H1 (cell line): ENCODE results near the gene TSHR. TPM values are rescaled to one million over a fixed set of nuclear protein-coding genes. Genes with fewer than 3 reads are reported as not detected.

Source experiments
- CTCF ChIA-PET: fragments of 300-600 bp; sonication (Branson Sonifier 250); formaldehyde crosslinking; loops from one replicate; lab custom pipeline; 2021; ENCODE audit not compliant: partially characterized antibody; lab: Charles Lee
- POLR2A ChIA-PET: fragments of 300-600 bp; sonication (Branson Sonifier 250); formaldehyde crosslinking; loops from one replicate; lab custom pipeline; 2021; ENCODE audit warnings: inconsistent platforms; ENCODE audit not compliant: partially characterized antibody; lab: Charles Lee
- DNase-seq, 2 experiments: peaks; one replicate each; pipeline versions ENCODE4 v3.0.0 to v3.0.0-alpha.2; 2010 to 2022; ENCODE audit warnings: low spot score in 2 of 2, low read depth in 1 of 2, mixed read lengths in 1 of 2
- FAIRE-seq: peaks from 2 replicates; lab custom pipeline; 2011; peaks lifted over from hg19 to GRCh38; lab: Jason Lieb, UNC
- H2AFZ ChIP-seq: 2 replicates; pipeline ENCODE4 v1.8.1; 2012; ENCODE audit warnings: low read length, inconsistent platforms
- H2AK5ac ChIP-seq: 2 replicates; pipeline ENCODE4 v1.6.1; 2013; ENCODE audit warnings: low read depth, low read length
- H2BK120ac ChIP-seq: replicated peaks from 2 replicates; pipeline ENCODE3; 2013; ENCODE audit warnings: low read depth, low read length, inconsistent platforms
- H2BK12ac ChIP-seq: 2 replicates; pipeline ENCODE4 v1.6.1; 2013; ENCODE audit warnings: low read depth, low read length
- H2BK15ac ChIP-seq: 2 replicates; pipeline ENCODE4 v1.6.1; 2013; ENCODE audit warnings: low read length
- H2BK20ac ChIP-seq: 2 replicates; pipeline ENCODE4 v1.6.1; 2013; ENCODE audit warnings: low read length
- H2BK5ac ChIP-seq: 2 replicates; pipeline ENCODE4 v1.6.1; 2013; ENCODE audit warnings: low read depth, low read length
- H3K14ac ChIP-seq: 2 replicates; pipeline ENCODE4 v1.6.1; 2013; ENCODE audit warnings: inconsistent platforms; ENCODE audit not compliant: insufficient read length
- H3K18ac ChIP-seq: 2 replicates; pipeline ENCODE4 v1.6.1; 2013; ENCODE audit warnings: low read length; ENCODE audit errors: extremely low read depth
- H3K23ac ChIP-seq: 2 replicates; pipeline ENCODE4 v1.6.1; 2013; ENCODE audit warnings: inconsistent platforms; ENCODE audit not compliant: insufficient read length
- H3K23me2 ChIP-seq: 2 replicates; pipeline ENCODE4 v1.6.1; 2013; ENCODE audit warnings: low read depth, low read length
- H3K27ac ChIP-seq: 2 replicates; pipeline ENCODE4 v1.6.1; 2011; ENCODE audit warnings: low read depth, low read length, inconsistent platforms
- H3K27me3 ChIP-seq, 4 experiments: replicated peaks in 1 of 4; 1 replicate in 1 of 4; 2 replicates in 3 of 4; pipeline versions ENCODE4 v1.6.1 to v1.8.1; 2011 to 2013; ENCODE audit warnings: low read length in 3 of 4, mild to moderate bottlenecking in 3 of 4, inconsistent platforms in 2 of 4, mixed read lengths in 2 of 4, moderate library complexity in 1 of 4; ENCODE audit not compliant: control insufficient read depth in 3 of 4, insufficient read depth in 3 of 4; ENCODE audit errors: extremely low read depth in 1 of 4
- H3K36me3 ChIP-seq, 4 experiments: 2 replicates each; pipeline versions ENCODE4 v1.6.1 to v1.8.1; 2011 to 2013; ENCODE audit warnings: mild to moderate bottlenecking in 4 of 4, low read length in 3 of 4, moderate library complexity in 2 of 4, control low read depth in 1 of 4, inconsistent platforms in 1 of 4; ENCODE audit not compliant: insufficient read depth in 4 of 4, control insufficient read depth in 2 of 4
- H3K4ac ChIP-seq: replicated peaks from 2 replicates; pipeline ENCODE3; 2013; ENCODE audit warnings: low read length, low read depth, mixed read lengths, inconsistent platforms; ENCODE audit not compliant: insufficient read length
- H3K4me1 ChIP-seq, 4 experiments: replicated peaks in 1 of 4; 1 replicate in 1 of 4; 2 replicates in 3 of 4; pipeline versions ENCODE4 v1.6.1 to v1.8.1; 2011 to 2013; ENCODE audit warnings: low read length in 3 of 4, inconsistent platforms in 2 of 4, mixed read lengths in 1 of 4; ENCODE audit not compliant: insufficient read depth in 4 of 4, control insufficient read depth in 3 of 4
- H3K4me2 ChIP-seq, 2 experiments: 2 replicates each; pipeline versions ENCODE4 v1.6.1 to v1.8.1; 2011 to 2013; ENCODE audit warnings: low read depth in 2 of 2, low read length in 2 of 2, control low read depth in 1 of 2, inconsistent platforms in 1 of 2, mild to moderate bottlenecking in 1 of 2; ENCODE audit not compliant: insufficient read depth in 1 of 2
- H3K4me3 ChIP-seq, 4 experiments: fragments of 200-600, 300-600 bp in 1 of 4; sonication (generic), shearing (Covaris generic), sonication (Bioruptor Twin) in 1 of 4; 2 replicates each; pipeline versions ENCODE4 v1.5.1 to v1.8.1; 2011 to 2016; ENCODE audit warnings: low read length in 4 of 4, low read depth in 3 of 4, control low read depth in 2 of 4, inconsistent platforms in 2 of 4, mild to moderate bottlenecking in 2 of 4, mixed read lengths in 1 of 4, moderate library complexity in 1 of 4; ENCODE audit not compliant: insufficient read depth in 2 of 4; ENCODE audit errors: extremely low read depth in 1 of 4
- H3K56ac ChIP-seq: replicated peaks from 2 replicates; pipeline ENCODE3; 2013; ENCODE audit warnings: low read depth, mild to moderate bottlenecking, mixed read lengths, low read length, inconsistent platforms; ENCODE audit not compliant: insufficient read length
- H3K79me1 ChIP-seq: 2 replicates; pipeline ENCODE4 v1.6.1; 2013; ENCODE audit warnings: low read depth, low read length, control low read depth
- H3K79me2 ChIP-seq, 2 experiments: 2 replicates each; pipeline versions ENCODE4 v1.6.1 to v1.8.1; 2012 to 2013; ENCODE audit warnings: low read length in 2 of 2, mild to moderate bottlenecking in 2 of 2, inconsistent platforms in 1 of 2; ENCODE audit not compliant: insufficient read depth in 2 of 2, control insufficient read depth in 1 of 2
- H3K9ac ChIP-seq, 4 experiments: replicated peaks in 1 of 4; 1 replicate in 1 of 4; 2 replicates in 3 of 4; pipeline versions ENCODE4 v1.6.1 to v1.8.1; 2011 to 2013; ENCODE audit warnings: low read depth in 3 of 4, low read length in 3 of 4, control low read depth in 2 of 4, mild to moderate bottlenecking in 2 of 4, moderate library complexity in 2 of 4, inconsistent platforms in 1 of 4; ENCODE audit errors: extremely low read depth in 1 of 4
- H3K9me3 ChIP-seq, 2 experiments: 2 replicates each; pipeline versions ENCODE4 v1.6.1 to v1.8.1; 2012 to 2013; ENCODE audit warnings: mild to moderate bottlenecking in 2 of 2, moderate library complexity in 2 of 2, control low read depth in 1 of 2, inconsistent platforms in 1 of 2, low read depth in 1 of 2, low read length in 1 of 2, mixed read lengths in 1 of 2; ENCODE audit not compliant: insufficient read depth in 2 of 2
- H4K20me1 ChIP-seq, 2 experiments: replicated peaks in 1 of 2; 2 replicates each; pipeline versions ENCODE3 to v1.8.1; 2011 to 2013; ENCODE audit warnings: inconsistent platforms in 2 of 2, low read length in 2 of 2, mild to moderate bottlenecking in 1 of 2; ENCODE audit not compliant: insufficient read depth in 2 of 2, control insufficient read depth in 1 of 2
- H4K5ac ChIP-seq: 2 replicates; pipeline ENCODE4 v1.6.1; 2013; ENCODE audit warnings: low read length, low read depth, mixed read lengths, inconsistent platforms; ENCODE audit not compliant: insufficient read length
- H4K8ac ChIP-seq: 2 replicates; pipeline ENCODE4 v1.8.0; 2013; ENCODE audit warnings: mild to moderate bottlenecking, moderate library complexity, low read length, inconsistent platforms; ENCODE audit not compliant: insufficient read depth; ENCODE audit errors: extremely low read depth
- H4K91ac ChIP-seq: replicated peaks from 2 replicates; pipeline ENCODE3; 2013; ENCODE audit warnings: low read length, mixed read lengths, inconsistent platforms; ENCODE audit not compliant: insufficient read length
- ATF2 ChIP-seq: IDR thresholded peaks from 2 replicates; pipeline ENCODE4 v1.6.1; 2012; ENCODE audit warnings: low read length, inconsistent platforms
- EZH2 ChIP-seq: fragments of 200-600 bp; sonication (generic); IDR thresholded peaks from 2 replicates; pipeline ENCODE4 v1.7.1; 2012; ENCODE audit warnings: low read depth, mild to moderate bottlenecking, moderate library complexity, low read length, inconsistent platforms; ENCODE audit not compliant: severe bottlenecking
- FOSL1 ChIP-seq: IDR thresholded peaks from 2 replicates; pipeline ENCODE4 v1.6.1; 2011; ENCODE audit warnings: mild to moderate bottlenecking, low read depth, low read length, moderate library complexity; ENCODE audit not compliant: insufficient read depth
- HDAC6 ChIP-seq: IDR thresholded peaks from one replicate; pipeline ENCODE4 v1.7.1; 2012; ENCODE audit warnings: low read depth, mild to moderate bottlenecking, inconsistent platforms, low read length, moderate library complexity
- SRF ChIP-seq: IDR thresholded peaks from 2 replicates; pipeline ENCODE4 v1.6.1; 2011; ENCODE audit warnings: mild to moderate bottlenecking, low read depth, low read length, moderate library complexity
- TAF1 ChIP-seq: IDR thresholded peaks from 2 replicates; pipeline ENCODE4 v1.6.1; 2011; ENCODE audit warnings: mild to moderate bottlenecking, low read depth, low read length
- TAF7 ChIP-seq: optimal IDR thresholded peaks from 2 replicates; pipeline ENCODE3; 2011; ENCODE audit warnings: low read depth, mild to moderate bottlenecking, inconsistent platforms, low read length, moderate library complexity, borderline replicate concordance
- TBP ChIP-seq: IDR thresholded peaks from 2 replicates; pipeline ENCODE4 v1.6.1; 2011; ENCODE audit warnings: low read depth, low read length, improper control_type of control experiment
- TCF12 ChIP-seq: IDR thresholded peaks from 2 replicates; pipeline ENCODE4 v1.6.1; 2011; ENCODE audit warnings: low read depth, mild to moderate bottlenecking, low read length
- WGBS, 2 experiments: shearing (Covaris generic) in 1 of 2; methylation state at CpG; one replicate each; pipeline versions ENCODE4 v1.1.6 to v1.1.7; 2013 to 2015; ENCODE audit warnings: low lambda C conversion rate in 2 of 2, mixed read lengths in 2 of 2, inconsistent platforms in 1 of 2, low coverage in 1 of 2, missing lambda C conversion rate in 1 of 2; ENCODE audit not compliant: insufficient replicate concordance in 2 of 2, insufficient coverage in 1 of 2, insufficient read length in 1 of 2; ENCODE audit errors: extremely low coverage in 1 of 2, missing lambda C conversion rate in 1 of 2; 5-methylcytosine and 5-hydroxymethylcytosine counted together
- polyA plus RNA-seq, 7 experiments: library from polyadenylated mRNA; depleted of rRNA in 3 of 7; stranded (reverse) in 5 of 7; unstranded in 2 of 7; fragments of >200 nt in 5 of 7; fragments of 200-250 nt in 2 of 7; gene quantifications; 1 replicate in 5 of 7; 2 replicates in 1 of 7; 4 replicates in 1 of 7; pipeline versions ENCODE4 v1.2.1 to v1.2.3, GENCODE V29; 2011 to 2013; ENCODE audit warnings: missing spikeins in 2 of 7, mixed read lengths in 2 of 7
- total RNA-seq: library from RNA; stranded (reverse); fragmentation: NEBNext Ultra II Directional; extraction: Animal tissue kit (Norgen Biotek cat#: 25700); gene quantifications from 2 replicates; pipeline ENCODE4 v1.2.1, GENCODE V29; 2021

Gene TSHR
- total and polyA plus RNA-seq, 2 of the 8 experiments (the other 6 are each of a cell fraction or from before 2014, with no cell fraction given), result 0.27 TPM; not detected in 1

GRCh38 chr14:80941241-80942185 lies 13.9 kb upstream of the TSHR start, which contains the start of gene CEP128:
Gene CEP128 (minus strand): TSS chr14:80941738.
- H2BK15ac ChIP-seq, result no peak within 1 kb of the TSS
- no peaks in the 10 kb centered on the region for H3K9me3 ChIP-seq
- H3K36me3 ChIP-seq, result no peaks in the 10 kb centered on the region; a peak in 1 of 8 replicates
- DNase-seq (peak; percentile 93 to 94), FAIRE-seq (peak; percentile 87)
- no peak within 1 kb of the TSS for H4K91ac ChIP-seq
- POLR2A ChIA-PET, result interaction anchor here (0.8 to 1.3 kb wide), 5 partner anchors 14 to 280 kb away, joined by 3 to 5 read pairs (median 3); partner anchors contain the start of genes GTF2A1 and TSHR
- 0 out of 2 replicates have a peak within 1 kb of the TSS, but pooled peaks have one; percentile 36 for H4K8ac ChIP-seq
- H3K56ac ChIP-seq, result no peak within 1 kb of the TSS
- H3K4me1 ChIP-seq, result no peaks in the 10 kb centered on the region; a peak in 1 of 7 replicates
- no peak within 1 kb of the TSS for H2AK5ac ChIP-seq
- H2BK12ac ChIP-seq, result no peak within 1 kb of the TSS
- CTCF ChIA-PET, result interaction anchor here (0.6 to 1.6 kb wide), 12 partner anchors 9 to 307 kb away, joined by 3 to 8 read pairs (median 4); no protein-coding TSS in a partner anchor
- no peaks in the 10 kb centered on the region for H3K23me2 ChIP-seq
- peak within 1 kb of the TSS; percentile 76 to 91 (median 82) for H3K4me3 ChIP-seq
- peaks cover 0 to 8% of the 10 kb centered on the region in 2 experiments; a peak in 3 of 4 replicates for H3K79me2 ChIP-seq
- 2% methylated on average over 36 of the region's 40 CpGs; no CpG with 5 or more reads in 1 of the 2 experiments for WGBS, 2 experiments
- no peaks in the 10 kb centered on the region for H3K79me1 ChIP-seq
- H3K27me3 ChIP-seq, result no peaks in the 10 kb centered on the region
- H4K20me1 ChIP-seq, result no peaks in the 10 kb centered on the region
- no peak within 1 kb of the TSS for H3K23ac ChIP-seq
- peak within 1 kb of the TSS; percentile 28 to 50 (median 41); a peak in 6 of 7 replicates for H3K9ac ChIP-seq
- H4K5ac ChIP-seq, result peak within 1 kb of the TSS; percentile 49
- H2BK20ac ChIP-seq, result no peak within 1 kb of the TSS
- no peak within 1 kb of the TSS for H2BK5ac ChIP-seq
- peak within 1 kb of the TSS; percentile 11 for H3K4ac ChIP-seq
- H3K18ac ChIP-seq, result no peak within 1 kb of the TSS; the same call in 1 of the 2 replicates
- no peak within 1 kb of the TSS for H3K14ac ChIP-seq
- H2AFZ ChIP-seq, result peak within 1 kb of the TSS; percentile 99
- H3K27ac ChIP-seq, result peak within 1 kb of the TSS; percentile 33
- no peak within 1 kb of the TSS for H2BK120ac ChIP-seq
- H3K4me2 ChIP-seq, result peak within 1 kb of the TSS; percentile 77 to 82
- peak; percentile 87 for TF ChIP-seq TAF1
- no peak for TF ChIP-seq EZH2
- no peak for TF ChIP-seq TAF7
- TF ChIP-seq HDAC6, result no peak
- no peak for TF ChIP-seq TCF12
- no peak for TF ChIP-seq FOSL1
- no peak for TF ChIP-seq SRF
- TF ChIP-seq ATF2, result no peak
- TF ChIP-seq TBP, result peak; percentile 82
